Measurements from ENCODE around the gene FBP2.

Gene FBP2

GRCh38 chr9:94511134-94511954 lies 82.3 kb downstream of the FBP2 start:
- DNase-seq = no peak
- intact Hi-C loops (cut with DNase I) = no loop called here

Data from posterior cingulate gyrus (tissue), 11 donors.